Measurements from ENCODE around the gene PCDH15. TPM values are rescaled to one million over a fixed set of nuclear protein-coding genes. Genes with fewer than 3 reads are reported as not detected.
"Not testable (repeated sequence)": the region's sequence is repeated elsewhere in the genome, so short reads cannot be mapped to it uniquely, and the experiment has no call there.

PCDH15 gene
- total RNA-seq, 2 experiments from 2014 or later, result not detected

DNA sequence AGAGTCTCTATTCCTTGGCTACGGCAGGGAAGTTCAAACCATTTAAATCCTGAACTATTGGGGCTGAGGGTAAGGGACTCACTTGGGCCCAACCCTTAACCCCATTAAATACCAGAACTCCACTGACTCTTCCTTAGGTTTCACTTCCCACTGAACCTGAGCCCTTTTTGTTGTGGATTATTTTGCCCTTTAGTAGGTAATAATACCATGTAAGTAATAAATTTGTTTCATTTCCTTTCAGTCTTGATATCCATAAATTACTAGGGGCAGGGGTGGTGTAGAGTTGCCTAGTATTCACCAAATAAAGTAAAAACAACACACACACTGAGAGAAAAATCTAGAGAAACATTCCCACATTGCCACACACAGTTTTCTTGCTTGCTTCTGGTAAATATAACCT is 352.0 kb downstream of the PCDH15 start:
- Mint-ChIP-seq H3K4me3 (no peak overlapping the region), H3K36me3 (no peaks in the 10 kb centered on the region), H3K9me3 (peaks cover 4% of the 10 kb centered on the region), H3K27me3 (no peaks in the 10 kb centered on the region), H3K4me1 (no peaks in the 10 kb centered on the region), H3K27ac (no peak overlapping the region)
- DNase-seq, result no peak

DNA sequence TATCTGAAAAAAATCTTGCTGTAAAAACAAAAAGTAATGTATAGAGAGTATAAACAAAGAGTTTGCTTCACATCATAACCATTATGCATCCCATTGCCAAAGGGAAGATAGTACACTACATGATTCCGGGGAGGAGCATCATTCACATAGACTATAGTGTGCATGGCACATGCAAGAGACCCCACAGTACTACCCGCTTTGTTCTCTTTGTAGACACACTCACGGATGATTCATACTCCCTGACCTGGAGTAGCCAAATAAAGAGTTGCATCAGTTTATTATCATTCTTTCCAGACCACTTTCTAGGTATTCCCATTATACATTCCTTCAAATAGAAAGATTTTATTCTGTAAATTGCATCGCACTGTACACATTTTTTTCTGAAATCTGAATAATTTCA is 356.9 kb downstream of the PCDH15 start:
- no peaks in the 10 kb centered on the region for H3K27me3 Mint-ChIP-seq
- H3K27ac Mint-ChIP-seq, result no peak overlapping the region
- H3K36me3 Mint-ChIP-seq, result no peaks in the 10 kb centered on the region
- H3K4me3 Mint-ChIP-seq, result no peak overlapping the region
- DNase-seq, result no peak
- no peaks in the 10 kb centered on the region for H3K4me1 Mint-ChIP-seq
- no peaks in the 10 kb centered on the region for H3K9me3 Mint-ChIP-seq

DNA sequence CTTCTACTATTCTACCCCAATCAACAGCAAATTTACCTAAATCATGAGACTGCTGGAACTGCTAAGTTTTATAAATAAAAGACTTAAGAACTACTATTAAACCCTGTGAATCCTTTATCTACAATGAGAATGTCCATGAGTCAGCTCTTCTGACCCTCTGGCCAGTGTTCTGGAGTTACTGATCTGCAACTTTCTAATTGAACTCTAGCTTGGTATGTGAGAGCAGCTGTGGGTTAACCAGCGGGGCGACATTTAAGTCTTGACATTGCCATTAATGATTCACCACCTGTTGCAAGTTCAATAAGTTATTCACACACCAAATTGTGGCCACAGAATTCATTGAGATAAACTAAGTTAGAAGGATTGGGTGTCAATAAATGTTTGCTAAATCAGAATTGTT is 359.8 kb downstream of the PCDH15 start:
- no peaks in the 10 kb centered on the region for H3K9me3 Mint-ChIP-seq
- H3K27ac Mint-ChIP-seq, result no peak overlapping the region
- H3K36me3 Mint-ChIP-seq, result no peaks in the 10 kb centered on the region
- no peak overlapping the region for H3K4me3 Mint-ChIP-seq
- H3K27me3 Mint-ChIP-seq, result no peaks in the 10 kb centered on the region
- H3K4me1 Mint-ChIP-seq, result no peaks in the 10 kb centered on the region
- DNase-seq, result no peak

DNA sequence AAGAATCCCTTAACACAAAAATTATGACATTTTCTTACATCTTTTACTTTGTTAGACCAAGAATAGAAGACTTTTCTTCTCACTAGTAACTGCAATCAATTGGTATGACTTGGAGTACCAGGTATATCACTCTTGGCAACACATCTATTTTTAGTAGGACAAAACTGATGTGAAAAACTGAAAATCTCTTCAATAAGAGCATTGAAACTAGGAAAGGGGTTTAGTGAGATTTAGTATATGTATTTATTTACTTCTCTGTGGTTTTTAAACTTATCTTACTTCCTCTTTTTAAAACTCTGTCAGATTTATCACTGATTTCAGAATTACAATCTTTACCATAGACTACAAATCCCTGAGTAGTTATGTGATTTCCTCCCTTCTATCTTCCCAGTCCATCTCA is 366.2 kb downstream of the PCDH15 start:
- Mint-ChIP-seq H3K27ac (no peak overlapping the region), H3K4me3 (no peak overlapping the region), H3K9me3 (peaks cover 2% of the 10 kb centered on the region), H3K27me3 (no peaks in the 10 kb centered on the region), H3K36me3 (no peaks in the 10 kb centered on the region), H3K4me1 (no peaks in the 10 kb centered on the region)
- no peak for DNase-seq

DNA sequence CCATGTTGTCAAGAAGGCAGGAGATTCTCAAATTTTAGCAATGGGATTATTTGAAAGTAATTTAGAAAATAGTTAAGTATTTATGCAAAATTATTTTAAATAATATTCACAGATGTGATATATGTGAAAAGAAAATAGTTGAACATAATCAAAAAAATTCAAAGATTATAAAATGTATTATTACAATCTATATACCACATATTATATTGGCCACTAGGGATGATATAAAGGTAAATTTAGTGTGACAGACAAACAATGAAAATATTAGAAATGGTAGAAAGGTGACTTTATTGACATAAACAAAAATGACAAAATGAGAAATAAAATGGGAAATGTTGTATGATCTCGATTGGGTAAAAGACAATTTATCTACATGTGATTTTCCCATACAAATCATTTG is 385.5 kb downstream of the PCDH15 start:
- no peak overlapping the region for H3K4me3 Mint-ChIP-seq
- DNase-seq, result no peak
- H3K27ac Mint-ChIP-seq, result no peak overlapping the region
- H3K4me1 Mint-ChIP-seq, result no peaks in the 10 kb centered on the region
- no peaks in the 10 kb centered on the region for H3K27me3 Mint-ChIP-seq
- H3K9me3 Mint-ChIP-seq, result peaks cover 3% of the 10 kb centered on the region
- H3K36me3 Mint-ChIP-seq, result no peaks in the 10 kb centered on the region

DNA sequence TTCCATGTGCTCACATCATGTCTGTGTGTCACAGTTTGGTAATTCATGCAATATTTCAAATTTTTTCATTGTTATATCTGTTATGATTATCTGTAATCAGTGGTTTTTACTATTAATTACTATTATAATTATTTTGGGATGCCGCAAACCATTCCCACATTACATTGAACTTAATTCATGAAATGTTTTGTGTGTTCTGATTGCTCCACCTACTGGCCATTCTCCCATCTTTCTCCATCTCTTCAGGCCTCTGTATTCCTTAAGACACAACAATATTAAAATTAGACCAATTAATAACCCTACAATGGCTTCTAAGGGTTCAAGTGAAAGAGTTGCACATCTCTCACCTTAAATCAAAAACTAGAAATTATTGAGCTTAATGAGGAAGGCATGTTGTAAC is 398.5 kb downstream of the PCDH15 start:
- Mint-ChIP-seq H3K9me3 (peaks cover 17% of the 10 kb centered on the region), H3K4me3 (no peak overlapping the region), H3K4me1 (no peaks in the 10 kb centered on the region), H3K36me3 (no peaks in the 10 kb centered on the region), H3K27me3 (no peaks in the 10 kb centered on the region), H3K27ac (no peak overlapping the region)
- DNase-seq, result no peak

DNA sequence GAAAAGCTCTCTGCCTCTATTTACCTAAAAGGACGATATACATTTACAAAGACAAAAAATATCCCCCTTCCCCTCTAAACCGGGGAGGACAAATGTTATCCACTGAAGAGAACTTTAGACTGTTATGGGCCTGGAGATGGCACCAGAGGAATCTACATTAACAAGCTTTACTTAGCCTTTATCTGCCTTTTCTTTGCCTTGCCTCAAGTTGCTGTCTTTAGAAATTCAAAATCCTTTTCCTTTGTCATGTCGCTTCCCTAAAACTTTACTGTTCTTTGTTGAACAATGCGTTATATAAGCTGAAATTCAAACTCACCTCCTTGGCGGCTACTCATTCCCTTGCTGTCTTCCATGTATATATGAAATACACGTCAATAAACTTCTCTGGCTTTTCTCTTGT is 405.0 kb downstream of the PCDH15 start:
- Mint-ChIP-seq H3K4me1 (no peaks in the 10 kb centered on the region), H3K4me3 (no peak overlapping the region), H3K27ac (no peak overlapping the region), H3K9me3 (peaks cover 6% of the 10 kb centered on the region), H3K27me3 (no peaks in the 10 kb centered on the region), H3K36me3 (no peaks in the 10 kb centered on the region)
- no peak for DNase-seq

DNA sequence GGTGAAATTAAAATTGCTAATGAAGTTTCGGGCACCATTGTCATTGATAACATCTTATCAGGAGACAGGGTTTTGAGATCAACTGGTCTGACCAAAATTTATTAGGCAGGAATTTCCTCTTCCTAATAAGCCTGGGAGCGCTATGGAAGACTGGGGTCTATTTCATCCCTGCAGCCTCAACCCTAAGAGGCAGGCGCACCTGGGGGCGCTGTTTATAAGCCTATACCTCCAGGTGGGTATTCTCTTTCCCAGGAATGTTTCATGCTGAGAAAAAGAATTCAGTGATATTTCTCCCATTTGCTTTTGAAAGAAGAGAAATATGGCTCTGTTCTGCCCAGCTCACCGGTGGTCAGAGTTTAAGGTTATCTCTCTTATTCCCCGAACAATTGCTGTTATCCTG is 406.4 kb downstream of the PCDH15 start:
- not testable (repeated sequence) for H3K36me3 Mint-ChIP-seq, H3K9me3 Mint-ChIP-seq, H3K27me3 Mint-ChIP-seq, H3K4me3 Mint-ChIP-seq, H3K4me1 Mint-ChIP-seq, H3K27ac Mint-ChIP-seq, DNase-seq

DNA sequence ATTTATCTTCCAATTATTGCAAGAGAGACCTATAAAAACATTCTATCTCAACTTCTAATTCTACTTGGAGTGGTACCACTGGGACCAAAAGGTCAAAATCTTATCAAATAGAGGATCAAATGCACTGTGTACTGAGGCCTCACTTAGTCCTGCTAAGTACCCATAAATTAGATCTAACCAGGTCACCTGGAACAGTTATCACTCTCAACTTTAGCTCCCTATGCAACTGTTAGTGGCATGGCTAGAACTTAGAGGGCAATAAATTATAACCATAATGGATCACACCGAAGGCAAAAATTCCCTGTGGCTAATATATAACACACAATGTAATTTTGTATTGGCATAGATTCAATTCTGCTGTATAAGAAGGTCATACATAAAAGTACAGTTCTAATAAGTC is 428.9 kb downstream of the PCDH15 start:
- H3K27me3 Mint-ChIP-seq, result no peaks in the 10 kb centered on the region
- no peaks in the 10 kb centered on the region for H3K36me3 Mint-ChIP-seq
- peaks cover 3% of the 10 kb centered on the region for H3K9me3 Mint-ChIP-seq
- no peak for DNase-seq
- no peak overlapping the region for H3K4me3 Mint-ChIP-seq
- H3K4me1 Mint-ChIP-seq, result no peaks in the 10 kb centered on the region
- no peak overlapping the region for H3K27ac Mint-ChIP-seq

DNA sequence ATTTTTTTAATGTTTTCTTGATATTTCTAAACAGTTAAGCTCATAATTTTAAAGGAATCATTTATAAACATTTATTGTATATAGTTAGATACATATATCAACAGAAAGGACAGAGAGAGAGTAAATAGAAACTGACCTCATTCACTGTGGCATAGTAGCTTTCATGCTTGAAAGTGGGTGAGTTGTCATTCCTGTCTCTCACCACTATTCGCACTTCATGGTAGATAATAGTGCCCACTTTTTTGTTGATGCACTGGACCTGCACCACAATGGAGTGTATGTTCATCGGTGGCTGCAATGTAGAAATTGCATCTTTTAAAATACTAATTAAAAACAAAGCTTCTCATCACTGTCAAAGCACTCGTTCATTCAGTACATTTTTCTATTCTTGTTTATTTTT is 432.0 kb downstream of the PCDH15 start:
- no peaks in the 10 kb centered on the region for H3K27me3 Mint-ChIP-seq
- H3K4me1 Mint-ChIP-seq, result no peaks in the 10 kb centered on the region
- DNase-seq, result no peak
- peaks cover 6% of the 10 kb centered on the region for H3K9me3 Mint-ChIP-seq
- no peak overlapping the region for H3K27ac Mint-ChIP-seq
- no peaks in the 10 kb centered on the region for H3K36me3 Mint-ChIP-seq
- no peak overlapping the region for H3K4me3 Mint-ChIP-seq

DNA sequence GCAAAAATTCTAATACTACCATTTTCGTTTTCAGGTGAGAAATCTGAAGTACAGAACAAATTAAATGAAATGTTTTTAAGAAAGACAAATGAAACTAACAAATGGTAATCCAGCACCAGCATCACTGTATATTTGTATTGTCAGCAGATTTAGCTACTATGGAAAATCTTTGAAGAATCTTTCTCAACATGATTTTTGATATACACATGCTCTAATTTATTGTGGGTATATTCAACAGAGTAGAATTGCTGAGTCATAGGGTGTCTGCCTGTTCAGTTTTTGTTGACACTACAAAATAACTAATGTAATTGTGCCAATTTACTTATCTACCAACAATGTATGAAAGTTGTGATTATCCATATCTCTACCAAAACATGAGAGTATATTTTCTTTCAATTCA is 437.6 kb downstream of the PCDH15 start:
- no peaks in the 10 kb centered on the region for H3K36me3 Mint-ChIP-seq
- H3K27ac Mint-ChIP-seq, result no peak overlapping the region
- H3K9me3 Mint-ChIP-seq, result peaks cover 6% of the 10 kb centered on the region
- DNase-seq, result no peak
- H3K4me1 Mint-ChIP-seq, result no peaks in the 10 kb centered on the region
- H3K27me3 Mint-ChIP-seq, result no peaks in the 10 kb centered on the region
- H3K4me3 Mint-ChIP-seq, result no peak overlapping the region

DNA sequence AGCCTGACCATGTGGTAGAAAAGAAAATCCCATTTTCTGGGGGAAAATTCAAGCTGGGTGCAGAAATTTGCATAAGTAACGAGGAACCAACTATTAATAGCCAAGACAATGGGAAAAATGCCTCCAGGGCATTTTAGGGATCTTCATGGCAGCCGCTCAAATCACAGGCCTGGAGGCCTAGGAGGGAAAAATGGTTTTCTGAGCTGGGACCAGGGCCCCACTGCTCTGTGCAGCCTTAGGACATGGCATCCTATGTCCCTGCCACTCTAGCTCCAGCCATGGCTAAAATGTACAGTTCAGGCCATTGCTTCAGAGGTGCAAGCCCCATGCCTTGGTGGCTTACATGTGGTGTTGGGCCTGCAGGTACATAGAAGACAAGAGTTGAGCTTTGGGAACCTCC is 459.0 kb downstream of the PCDH15 start:
- Mint-ChIP-seq H3K9me3 (peaks cover 12% of the 10 kb centered on the region), H3K4me1 (no peaks in the 10 kb centered on the region), H3K4me3 (no peak overlapping the region), H3K27me3 (no peaks in the 10 kb centered on the region), H3K27ac (no peak overlapping the region), H3K36me3 (no peaks in the 10 kb centered on the region)
- DNase-seq, result no peak

DNA sequence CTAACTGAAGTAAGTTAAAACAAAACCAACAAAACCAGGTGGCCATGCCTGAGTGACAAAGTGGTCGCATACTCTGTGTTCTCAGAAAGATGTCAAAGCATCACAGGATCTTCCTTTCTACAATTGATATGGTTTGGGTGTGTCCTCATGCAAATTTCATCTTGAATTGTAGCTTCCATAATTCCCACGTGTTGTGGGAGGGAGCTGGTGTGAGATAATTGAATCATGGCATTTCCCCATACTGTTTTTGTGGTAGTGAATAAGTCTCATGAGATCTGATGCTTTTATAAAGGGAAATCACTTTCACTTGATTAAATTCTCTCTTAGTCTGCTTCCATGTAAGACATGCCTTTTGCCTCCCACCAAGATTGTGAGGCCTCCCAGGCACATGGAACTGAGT is 465.7 kb downstream of the PCDH15 start:
- Mint-ChIP-seq H3K9me3 (peaks cover 4% of the 10 kb centered on the region), H3K27me3 (no peaks in the 10 kb centered on the region), H3K4me1 (no peaks in the 10 kb centered on the region), H3K4me3 (no peak overlapping the region), H3K36me3 (no peaks in the 10 kb centered on the region), H3K27ac (no peak overlapping the region)
- no peak for DNase-seq

DNA sequence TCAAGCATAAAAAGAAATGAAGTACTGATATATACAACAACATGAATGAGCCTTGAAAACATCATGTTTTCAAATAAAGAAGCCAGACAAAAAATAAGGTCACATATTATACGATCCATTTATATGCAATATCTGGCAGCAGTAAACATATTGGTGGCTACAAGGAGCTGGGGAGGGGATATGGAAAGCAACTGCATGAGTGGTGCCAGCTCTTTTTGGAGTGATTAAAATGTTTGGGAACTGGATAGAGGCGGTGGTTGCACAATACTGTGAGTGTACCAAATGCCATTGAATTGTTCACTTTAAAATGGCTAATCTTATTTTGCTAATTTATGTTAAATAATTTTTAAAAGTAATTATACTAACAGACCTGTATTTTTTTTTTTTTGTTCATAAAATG is 481.7 kb downstream of the PCDH15 start:
- Mint-ChIP-seq H3K4me1 (no peaks in the 10 kb centered on the region), H3K9me3 (peaks cover 7% of the 10 kb centered on the region), H3K36me3 (no peaks in the 10 kb centered on the region), H3K27me3 (no peaks in the 10 kb centered on the region), H3K4me3 (no peak overlapping the region), H3K27ac (no peak overlapping the region)
- no peak for DNase-seq

DNA sequence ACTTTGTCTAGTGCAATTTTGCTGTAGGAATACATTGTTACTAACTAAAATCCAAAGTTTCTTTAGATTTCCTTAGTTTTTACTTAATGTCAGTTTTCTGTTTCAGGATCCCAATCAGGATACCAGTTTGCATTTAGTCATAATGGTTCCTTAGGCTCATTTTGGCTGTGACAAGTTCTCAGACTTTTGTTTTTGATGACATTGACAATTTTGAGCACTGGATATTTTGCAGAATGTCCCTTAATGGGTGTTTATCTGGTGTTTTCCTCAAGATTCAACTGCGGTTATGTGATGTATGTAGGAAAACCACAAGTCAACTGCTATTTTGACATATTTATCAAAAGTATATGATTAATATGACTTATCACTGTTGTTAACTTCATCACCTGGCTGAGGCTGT is 482.6 kb downstream of the PCDH15 start:
- no peak overlapping the region for H3K4me3 Mint-ChIP-seq
- no peak overlapping the region for H3K27ac Mint-ChIP-seq
- peaks cover 7% of the 10 kb centered on the region for H3K9me3 Mint-ChIP-seq
- no peak for DNase-seq
- no peaks in the 10 kb centered on the region for H3K27me3 Mint-ChIP-seq
- no peaks in the 10 kb centered on the region for H3K4me1 Mint-ChIP-seq
- no peaks in the 10 kb centered on the region for H3K36me3 Mint-ChIP-seq

DNA sequence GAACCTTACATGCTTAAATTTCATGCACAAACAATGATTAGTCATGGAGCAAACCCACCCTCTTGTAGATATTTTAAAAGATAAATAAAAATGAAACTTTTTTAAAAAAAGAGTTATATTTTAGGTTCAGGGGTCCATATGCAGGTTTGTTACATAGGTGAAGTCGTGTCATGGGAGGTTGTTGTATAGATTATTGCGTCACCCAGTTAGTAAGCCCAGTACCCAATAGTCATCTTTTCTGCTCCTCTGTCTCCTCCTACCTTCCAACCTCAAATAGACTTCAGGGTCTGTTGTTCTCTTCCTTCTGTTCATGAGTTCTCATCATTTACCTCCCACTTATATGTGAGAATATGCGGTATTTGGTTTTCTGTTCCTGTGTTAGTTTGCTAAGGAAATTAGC is 486.6 kb downstream of the PCDH15 start:
- Mint-ChIP-seq H3K27me3 (no peaks in the 10 kb centered on the region), H3K4me1 (no peaks in the 10 kb centered on the region), H3K27ac (no peak overlapping the region), H3K4me3 (no peak overlapping the region), H3K9me3 (peaks cover 7% of the 10 kb centered on the region), H3K36me3 (no peaks in the 10 kb centered on the region)
- DNase-seq, result no peak

DNA sequence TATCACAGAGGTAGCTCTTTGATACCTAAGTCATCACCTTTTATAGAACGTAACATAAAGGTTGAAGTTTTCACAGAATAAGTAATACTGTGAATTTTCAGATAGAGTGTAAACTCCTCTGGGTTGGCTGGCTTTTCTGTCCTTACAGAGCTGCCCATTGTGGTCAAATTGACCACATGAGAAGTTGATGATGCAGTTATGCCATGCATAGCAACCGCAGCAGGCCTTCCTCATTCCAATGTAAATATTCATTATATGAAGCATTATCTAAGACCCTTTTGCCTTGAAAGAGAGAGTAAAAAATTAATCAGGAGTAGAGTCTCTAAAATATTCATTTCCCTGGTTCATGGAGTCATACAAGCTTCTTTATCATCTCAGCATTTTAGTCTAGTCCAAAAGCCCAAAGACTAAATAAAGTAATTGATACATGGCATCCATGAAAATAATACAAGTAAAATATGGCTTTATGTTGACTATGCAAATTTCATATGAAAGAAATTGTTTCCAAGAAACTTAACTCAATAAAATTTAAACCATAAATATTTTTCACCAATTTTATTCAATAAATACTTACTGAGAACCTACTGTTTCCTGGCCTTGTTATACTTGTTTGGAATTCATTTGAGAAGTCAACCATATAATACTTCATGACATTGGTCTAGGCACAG is 516.4 kb downstream of the PCDH15 start:
- Mint-ChIP-seq H3K36me3 (no peaks in the 10 kb centered on the region), H3K4me3 (no peak overlapping the region), H3K9me3 (peaks cover 8% of the 10 kb centered on the region), H3K27me3 (no peaks in the 10 kb centered on the region), H3K4me1 (no peaks in the 10 kb centered on the region), H3K27ac (no peak overlapping the region)
- no peak for DNase-seq
